Kidney glomerular epithelial cell (primary cell): Measurements from ENCODE around the gene RSBN1.
"Not testable (repeated sequence)": the region's sequence is repeated elsewhere in the genome, so short reads cannot be mapped to it uniquely, and the experiment has no call there.

Experiments
- DNase-seq: peaks from one replicate; lab custom pipeline; 2025; lab: John Stamatoyannopoulos, UW

RSBN1 gene

DNA sequence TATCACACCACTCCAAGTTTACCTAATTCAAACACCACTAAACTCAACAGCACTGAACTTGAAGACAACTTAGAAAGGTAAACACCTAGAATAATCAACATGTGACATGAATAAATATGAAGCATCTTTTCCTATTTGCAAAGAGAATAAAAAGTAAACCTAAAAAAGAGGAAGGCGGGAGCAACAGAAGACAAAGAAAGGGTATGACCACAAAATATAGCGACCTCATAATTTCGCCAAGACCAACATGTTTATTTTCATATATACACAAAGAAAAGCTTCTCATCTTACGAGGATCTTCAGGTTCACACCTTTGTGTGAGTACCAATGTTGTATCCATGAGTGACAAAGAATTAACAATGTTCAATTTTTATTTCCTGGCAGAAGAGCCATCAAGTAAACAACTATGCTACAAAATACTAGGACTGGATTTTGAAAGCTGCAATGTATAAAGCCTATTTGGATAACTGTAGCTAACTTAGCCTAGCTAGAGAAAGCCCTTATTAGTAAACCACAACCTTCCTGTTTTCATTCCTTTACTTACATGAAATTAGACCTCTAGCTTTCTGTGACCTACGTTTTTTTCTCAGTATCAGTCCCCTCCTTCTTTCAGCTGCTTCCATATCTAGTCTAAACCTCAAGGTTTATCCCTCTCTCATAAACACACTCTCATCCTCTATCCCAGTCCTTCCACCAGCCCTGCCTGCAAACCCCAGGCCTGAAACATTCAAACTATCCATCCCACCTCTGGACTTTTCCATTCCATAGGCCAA lies 31.7 kb downstream of the RSBN1 start:
- DNase-seq, result no peak

DNA sequence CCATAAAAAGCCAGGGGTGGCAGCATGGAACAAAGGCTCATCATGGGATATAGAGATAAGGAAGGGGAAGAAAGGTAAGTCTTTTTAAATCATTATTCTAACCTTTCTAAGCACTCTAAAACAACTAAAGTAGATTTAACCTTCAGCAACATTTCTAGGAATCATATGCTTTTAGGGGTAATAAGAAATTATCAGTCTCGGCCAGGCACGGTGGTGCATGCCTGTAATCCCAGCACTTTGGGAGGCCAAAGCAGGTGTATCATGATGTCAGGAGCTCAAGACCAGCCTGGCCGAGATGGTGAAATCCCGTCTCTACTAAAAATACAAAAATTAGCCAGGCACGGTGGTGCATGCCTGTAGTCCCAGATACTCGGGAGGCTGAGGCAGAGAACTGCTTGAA lies 32.7 kb downstream of the RSBN1 start:
- DNase-seq, result no peak

DNA sequence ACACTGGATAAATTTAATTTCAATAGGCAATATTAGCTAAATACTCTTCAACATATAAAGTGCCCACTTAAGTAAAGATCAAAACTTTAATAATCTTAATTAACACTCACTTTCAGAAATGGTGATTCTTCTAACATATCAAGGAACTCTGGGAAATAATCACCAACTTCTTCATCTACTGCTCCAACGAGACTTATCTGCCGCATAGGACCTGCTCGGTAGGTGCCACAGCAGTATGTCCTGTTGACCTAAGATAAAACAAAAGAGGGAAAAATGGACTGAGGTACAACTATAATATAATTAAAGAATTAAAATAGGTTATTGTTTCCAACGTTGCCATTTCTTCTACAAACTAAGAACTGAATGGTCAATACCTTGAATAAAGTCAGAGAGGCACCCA lies 34.7 kb downstream of the RSBN1 start:
- DNase-seq, result no peak

DNA sequence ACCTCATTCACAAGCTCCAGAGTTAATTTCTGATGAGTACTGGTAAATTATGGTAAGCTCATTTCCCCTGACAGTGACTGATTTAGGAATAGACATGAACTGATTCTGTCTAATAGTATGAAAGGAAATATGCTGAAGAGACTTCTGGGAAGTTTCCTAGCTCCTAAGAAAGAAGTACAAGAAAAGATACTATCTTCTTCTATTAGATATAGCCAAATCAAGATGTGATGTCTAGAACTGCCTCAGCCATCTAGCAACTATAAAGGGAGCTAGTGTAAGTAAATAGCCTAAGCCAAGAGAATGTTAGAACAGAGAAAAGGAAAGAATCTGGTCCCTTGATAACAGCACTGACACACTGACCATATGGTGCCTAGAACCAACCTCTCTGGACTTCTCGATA lies 42.2 kb downstream of the RSBN1 start:
- no peak for DNase-seq

DNA sequence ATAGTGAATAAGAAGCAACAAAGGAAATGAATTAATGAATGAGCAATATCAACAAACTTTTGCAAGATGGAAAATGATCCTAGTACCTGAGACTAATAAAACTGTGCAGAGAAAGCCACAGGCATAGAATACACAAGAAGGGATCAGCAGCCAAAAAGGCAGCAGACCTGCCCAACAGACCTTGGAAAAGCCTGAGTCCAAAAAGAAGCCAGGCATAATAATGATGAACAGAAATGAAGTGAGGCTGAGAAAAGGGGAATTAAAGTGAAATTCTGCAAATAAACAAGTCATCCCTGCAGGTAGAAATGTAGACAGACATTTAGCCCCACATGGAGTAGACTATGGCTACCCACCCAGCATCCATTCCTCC lies 42.7 kb downstream of the RSBN1 start:
- DNase-seq, result no peak

DNA sequence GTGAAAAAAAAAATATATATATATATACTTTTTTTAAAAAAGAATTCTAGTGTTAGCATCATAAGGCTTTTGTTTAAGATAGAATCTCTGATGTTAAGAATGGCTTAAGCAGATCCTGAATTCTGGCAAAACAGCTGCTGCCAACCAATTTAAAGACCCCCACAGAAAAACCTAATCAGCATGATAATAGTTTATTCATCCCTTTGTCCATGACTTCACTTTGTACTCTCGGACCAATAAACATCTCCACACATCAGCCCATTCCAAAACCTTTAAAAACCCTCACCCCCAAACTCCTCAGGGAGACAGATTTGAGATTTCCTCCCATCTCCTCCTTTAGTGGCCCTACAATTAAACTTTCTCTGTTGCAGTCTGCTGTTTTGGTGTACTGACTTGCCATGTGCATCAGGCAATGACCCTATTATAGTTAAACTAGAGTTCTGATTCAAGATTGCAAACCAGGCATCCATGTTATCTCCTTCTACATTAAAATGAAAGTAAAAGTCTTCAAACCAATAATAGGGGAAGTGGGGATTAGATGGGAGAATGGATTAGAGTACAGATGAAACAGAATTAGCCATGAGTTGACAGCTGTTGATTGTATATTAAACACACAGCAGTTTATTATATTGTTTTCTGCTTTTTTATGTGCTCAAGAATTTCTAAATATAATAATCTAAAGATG lies 43.2 kb downstream of the RSBN1 start:
- DNase-seq, result no peak

DNA sequence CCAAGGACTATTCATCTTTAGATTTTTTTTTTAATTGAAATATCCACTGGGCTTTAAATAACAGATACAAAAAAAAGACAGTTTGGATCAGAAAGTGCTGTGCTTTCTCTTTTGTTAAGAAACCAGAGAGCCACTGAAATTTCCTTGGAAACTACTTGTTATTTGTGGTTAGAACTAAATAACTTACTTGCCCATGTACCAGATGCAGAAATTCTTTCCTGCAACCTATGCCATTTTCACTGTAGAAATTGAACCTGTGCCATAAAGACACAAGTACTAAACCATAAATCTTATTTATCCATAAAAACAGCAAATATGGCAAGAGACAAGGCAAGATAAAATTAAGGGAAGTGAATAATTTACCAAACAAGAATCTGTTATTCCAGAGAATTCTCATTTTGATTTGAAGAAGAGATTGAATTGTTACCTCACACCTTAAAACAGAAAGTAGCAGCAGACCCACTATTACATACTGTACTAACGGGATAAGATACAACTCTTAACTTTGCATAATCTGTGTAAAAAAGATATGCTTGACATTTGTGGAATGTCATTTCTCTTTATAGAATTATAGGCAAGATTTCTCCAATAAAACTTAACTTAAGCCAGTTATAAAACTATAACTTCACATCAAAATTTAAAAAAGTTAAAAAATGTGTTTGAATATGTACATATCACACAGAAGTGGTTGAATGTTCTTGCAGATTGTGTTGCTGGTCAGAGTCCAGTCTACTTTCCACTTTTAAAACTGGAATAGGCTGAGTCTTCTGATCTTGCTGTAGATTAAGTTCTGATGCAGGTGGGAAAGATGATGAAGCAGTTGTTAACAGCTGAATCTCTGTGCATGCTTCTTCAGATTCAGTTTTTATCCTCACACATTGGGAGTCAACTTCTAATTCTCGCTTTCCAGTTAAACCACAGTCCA lies 46.7 kb downstream of the RSBN1 start:
- no peak for DNase-seq

DNA sequence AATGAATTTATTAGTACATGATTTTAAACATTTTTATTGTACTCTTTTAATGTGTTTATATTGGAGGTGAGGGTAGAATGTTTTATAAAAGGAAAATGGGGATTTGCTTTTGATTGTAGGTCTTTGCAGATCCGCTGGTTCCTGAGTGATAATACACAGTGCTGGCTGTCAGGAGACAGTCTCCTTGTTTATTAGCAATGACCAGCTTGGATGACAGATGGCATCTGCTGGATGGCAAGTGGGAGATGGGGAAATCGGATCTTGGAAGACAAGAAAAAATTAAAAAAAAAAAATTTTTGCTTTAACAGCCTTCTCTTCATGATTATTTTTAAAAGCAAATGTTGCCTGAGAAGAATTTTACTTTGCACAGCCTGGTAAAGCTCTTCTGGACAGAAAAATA lies 48.6 kb downstream of the RSBN1 start:
- DNase-seq, result no peak

DNA sequence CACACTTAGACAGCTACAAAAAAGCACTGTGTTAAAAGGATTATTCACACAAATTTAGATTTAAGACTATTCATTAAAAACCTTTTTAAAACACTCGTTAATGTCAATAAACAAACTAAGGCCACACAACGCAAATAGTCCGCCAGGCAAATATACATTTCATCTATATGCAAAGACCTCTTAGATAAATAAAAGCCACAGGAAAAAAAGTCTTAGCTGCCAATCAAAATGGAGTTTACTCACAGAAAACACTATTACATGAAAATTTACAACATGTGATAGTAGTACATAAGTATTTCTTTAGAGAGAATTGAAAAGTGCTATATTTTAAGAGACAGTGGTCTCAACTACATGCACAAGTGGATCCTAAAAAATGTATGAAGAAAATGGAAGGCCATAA lies 50.3 kb downstream of the RSBN1 start:
- no peak for DNase-seq

DNA sequence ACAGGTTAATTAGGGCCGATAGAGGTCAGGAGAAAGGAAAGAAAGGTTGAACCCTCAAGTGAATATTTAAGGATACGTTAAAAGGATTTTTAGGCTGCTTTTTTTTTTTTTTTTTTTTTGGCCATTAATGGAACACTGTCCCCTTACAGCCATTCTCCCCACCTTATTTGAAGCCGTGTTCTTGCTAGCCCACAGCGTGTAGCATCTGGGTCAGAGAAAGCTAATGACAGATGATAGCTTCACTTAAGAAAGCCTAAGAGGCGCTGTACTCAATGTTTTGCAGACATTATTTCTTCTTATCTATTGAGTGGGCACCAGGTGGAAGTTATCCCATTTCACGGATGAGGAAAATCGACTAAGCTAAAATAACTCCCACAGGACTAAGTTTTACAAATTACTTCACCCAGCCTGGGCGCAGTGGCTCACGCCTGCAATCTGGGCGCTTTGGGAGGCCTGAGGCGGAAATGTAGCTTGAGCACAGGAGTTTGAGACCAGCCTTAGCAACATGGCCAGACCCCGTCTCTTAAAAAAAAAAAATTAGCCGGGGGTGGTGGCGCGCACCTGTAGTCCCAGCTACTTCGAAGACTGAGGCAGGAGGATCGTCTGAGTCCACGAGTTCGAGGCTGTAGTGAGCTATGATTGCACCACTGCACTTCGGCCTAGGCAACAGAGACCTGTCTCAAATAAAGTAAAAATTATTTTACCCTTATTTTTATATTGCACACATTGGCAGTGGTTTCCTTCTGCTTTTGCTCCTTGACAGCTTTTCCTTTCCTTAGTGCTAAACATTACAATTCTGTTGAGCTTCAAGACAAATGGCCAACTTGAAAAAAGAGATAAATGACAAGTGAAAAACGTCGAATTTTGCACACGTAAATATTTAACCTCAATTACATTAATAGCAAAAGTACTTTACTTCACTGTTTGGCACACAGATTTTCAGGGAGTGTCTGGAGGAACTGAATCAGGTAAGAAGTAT lies 51.9 kb downstream of the RSBN1 start:
- no peak for DNase-seq

DNA sequence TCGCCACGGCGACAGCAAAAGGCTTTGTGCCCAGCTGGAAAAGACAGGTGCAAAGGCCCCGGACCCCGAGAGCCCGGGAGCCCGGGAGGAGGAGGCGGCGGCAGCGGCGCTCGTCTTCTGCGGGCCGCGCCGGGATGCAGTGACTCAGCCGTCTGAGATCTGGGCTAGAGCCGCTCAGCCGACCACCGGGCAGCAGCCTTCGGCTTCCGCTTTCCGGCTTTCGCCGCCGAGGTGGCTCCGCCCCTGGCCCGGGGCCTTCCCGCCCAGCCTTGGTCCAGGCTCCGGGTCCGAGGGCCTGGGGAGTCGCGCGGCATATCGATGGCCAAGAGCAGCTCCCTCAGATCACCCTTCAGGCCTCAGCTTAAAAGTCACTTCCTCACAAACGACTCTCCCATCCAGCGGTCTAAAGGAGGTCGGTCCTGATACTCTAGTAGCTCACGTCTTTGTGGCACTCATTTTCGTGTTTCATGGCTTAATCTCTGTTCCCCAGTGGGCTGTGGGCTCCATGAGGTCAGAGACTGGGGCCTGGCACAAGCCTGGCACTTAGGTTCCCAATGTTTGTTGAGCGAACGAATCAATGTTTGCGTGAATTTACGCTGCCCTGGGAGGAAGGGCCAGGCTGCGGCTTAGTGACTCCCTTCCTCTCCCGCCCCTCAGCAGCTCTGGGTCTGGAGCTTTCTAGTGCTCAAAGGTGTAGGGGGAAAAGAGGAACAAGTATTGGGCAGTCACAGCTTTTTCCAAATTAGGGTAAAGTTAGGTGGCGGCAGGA lies 52.8 kb downstream of the RSBN1 start, which contains the start of gene PHTF1:
PHTF1 (minus strand) TSS at position 154 of the 769 bp plus-strand sequence. CDS start 783 bp downstream, outside the sequence.
- DNase-seq, result peak; percentile 70

DNA sequence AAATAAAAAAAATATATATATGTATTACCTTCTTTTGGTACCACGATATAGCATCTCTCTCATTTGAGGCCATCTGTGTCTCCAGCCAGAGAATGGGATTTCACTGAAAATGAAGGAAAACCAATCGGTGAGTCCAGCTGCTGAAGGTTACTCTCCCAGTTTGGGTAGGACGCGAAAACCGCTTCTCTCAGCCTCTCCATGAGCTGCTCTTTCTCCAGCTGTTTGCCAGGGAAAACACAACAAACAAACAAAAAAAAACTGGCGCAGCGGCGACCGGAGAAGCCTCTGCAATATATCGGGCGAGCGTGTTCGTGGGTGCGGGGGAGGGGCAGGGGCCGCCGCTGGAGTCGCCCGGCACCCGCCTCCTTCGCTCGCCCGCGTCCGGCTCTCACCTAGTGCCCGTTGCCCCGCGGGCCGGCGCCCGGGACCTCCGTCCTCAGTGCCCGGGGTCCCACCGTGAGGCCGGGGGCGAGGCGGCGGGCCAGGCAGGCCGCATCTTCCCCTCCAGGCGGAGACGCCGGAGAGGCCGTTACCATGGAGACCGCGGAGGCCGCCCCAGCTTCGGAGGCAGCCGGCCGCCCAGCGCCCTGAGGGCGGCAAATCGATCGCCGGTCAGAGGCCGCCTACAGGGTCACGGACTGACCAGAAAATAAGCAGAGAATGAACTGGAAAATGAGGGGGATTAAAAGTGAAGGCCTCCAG lies 53.5 kb downstream of the RSBN1 start:
- DNase-seq, result peak; percentile 64

DNA sequence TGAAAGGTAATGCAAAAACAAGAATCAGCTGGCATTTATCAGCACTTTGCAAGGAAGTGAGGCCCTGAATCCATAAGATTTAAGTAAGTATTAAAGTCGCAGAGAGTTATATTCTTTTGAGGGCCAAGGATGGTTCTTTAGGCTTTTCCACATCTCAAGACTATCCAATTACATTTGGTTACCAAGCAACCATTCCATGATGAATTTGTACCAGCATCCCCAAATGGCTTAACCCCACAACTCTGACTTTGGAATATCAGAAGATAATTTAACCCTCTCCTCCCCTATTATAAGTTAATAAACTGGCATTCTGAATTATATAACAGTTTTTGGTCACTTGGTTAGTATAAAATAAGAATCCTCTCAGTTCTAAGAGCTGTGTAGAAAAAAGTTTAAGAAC lies 55.8 kb downstream of the RSBN1 start:
- no peak for DNase-seq

DNA sequence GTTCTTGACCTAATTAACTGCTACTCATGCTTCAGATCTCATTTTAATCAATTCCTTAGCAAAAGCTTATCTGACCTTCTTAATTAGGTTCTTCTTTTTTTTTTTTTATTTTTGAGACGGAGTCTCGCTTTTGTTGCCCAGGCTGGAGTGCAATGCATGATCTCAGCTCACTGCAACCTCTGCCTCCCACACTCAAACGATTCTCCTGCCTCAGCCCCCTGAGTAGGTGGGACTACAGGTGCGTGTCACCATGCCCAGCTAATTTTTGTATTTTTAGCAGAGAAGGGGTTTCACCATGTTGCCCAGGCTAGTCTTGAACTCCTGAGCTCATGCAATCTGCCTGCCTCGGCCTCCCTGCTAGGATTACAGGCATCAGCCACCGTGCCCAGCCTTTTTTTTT lies 58.9 kb downstream of the RSBN1 start:
- not testable (repeated sequence) for DNase-seq

DNA sequence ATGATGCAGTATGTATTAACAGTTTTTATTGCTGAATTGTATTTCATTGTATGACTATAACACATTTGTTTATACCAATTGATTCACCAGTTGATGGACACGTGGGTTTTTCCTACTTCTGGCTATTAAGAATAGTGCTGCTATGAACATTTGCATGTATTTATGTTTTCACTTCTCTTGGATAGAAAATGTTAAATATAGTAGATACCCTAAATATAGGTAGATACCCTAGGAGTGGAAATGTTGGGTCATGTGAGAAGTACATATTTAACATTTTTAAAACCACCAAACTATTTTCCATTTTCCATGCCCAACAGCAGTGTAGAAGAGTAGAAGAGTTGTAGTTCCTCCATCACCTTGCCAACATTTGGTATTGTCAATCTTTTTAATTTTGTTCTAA lies 60.8 kb downstream of the RSBN1 start:
- no peak for DNase-seq

DNA sequence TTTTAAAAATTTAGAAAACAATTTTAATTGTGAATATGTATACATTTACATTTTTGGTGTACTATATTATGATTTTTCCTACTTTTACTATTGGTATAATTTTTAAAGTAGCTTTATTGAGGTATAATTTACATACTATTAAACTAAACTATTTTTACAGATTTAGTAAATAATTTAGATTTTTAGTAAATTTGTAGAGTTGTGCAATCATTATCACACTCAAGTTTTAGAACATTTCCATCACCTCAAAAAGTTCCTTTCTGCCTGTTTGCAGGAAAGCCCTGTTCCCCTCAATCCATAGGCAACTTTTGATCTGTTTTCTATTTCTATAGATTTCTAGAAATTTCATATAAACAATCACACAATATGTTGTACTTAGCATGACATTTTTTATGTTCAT lies 61.2 kb downstream of the RSBN1 start:
- DNase-seq, result no peak

DNA sequence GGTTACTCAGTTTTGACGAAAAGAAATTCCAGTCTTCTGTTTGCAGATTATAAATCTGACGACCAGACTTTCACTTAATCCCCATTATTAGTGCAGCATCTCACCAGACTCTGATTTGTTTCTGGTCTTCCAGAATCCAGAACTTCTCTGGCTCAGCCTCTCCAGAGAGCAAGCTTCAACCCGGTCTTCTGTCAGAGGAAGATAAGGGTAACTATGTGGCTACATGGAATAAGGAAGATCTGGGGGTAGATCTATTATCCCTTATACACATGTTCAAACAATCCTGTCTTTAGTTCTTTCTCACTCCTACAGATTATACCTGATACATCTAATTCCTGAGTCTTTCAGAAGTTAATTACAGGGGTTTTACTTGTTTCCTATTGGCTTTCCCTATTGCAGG lies 62.9 kb downstream of the RSBN1 start:
- no peak for DNase-seq

DNA sequence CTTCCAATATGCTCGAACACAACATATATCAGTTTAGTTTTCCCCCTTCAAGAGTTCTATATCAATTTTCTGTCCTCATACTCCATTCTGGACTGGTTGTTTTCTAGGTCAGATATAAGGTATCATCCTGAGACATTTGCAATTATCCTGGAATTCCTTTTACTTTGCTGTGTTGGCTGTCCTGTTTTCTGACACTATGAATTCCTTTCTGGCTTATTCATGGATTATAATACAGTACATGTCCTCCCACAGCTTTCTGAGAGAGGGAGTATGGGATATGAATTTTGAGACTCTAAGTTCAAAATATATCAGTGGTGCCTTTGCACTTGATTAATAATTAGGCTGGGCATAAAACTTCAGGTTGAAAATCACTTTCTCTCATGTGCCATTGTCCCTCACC lies 64.9 kb downstream of the RSBN1 start:
- peak; percentile 84 for DNase-seq

DNA sequence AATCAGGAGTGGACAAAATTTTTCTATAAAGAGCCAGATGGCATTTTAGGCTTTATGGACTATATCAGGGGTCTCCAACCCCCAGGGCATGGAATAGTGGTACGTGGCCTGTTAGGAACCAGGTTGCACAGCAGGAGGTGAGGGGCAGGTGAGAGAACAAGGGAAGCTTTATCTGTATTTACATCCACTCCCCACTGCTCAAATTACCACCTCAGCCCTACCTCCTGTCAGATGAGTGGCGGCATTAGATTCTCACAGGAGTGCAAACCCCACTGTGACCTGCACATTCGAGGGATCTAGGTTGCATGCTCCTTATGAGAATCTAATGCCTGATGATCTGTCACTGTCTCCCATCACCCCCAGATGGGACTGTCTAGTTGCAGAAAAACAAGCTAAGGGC lies 66.9 kb downstream of the RSBN1 start:
- DNase-seq, result no peak

DNA sequence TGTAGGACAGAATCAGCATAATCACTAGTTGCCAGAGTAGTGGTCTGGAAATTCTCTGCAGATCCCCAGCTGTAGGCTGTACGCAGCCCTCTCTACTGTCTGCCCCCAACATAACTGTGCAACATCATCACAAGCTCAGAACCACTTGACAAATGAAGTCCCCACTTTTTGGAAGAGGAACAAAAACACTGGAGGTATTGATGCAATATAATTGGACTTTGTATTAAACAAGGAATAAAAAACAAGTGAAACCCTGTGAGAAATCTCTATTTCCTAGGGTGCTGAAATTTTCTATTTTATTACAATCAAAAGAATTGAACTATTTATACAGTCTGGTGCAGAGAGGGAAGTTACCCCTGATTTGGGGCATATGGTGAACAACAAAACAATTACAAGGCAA lies 68.2 kb downstream of the RSBN1 start:
- DNase-seq, result no peak
